HEK293 (cell line): ENCODE measurements around the gene FGF22.

Experiments
- CTCF ChIA-PET: fragments of 350-600 bp; formaldehyde crosslinking; extraction: SDS; loops from one replicate; lab custom pipeline; 2021; ENCODE audit warnings: antibody characterized with exemption; lab: Yijun Ruan, JAX
- POLR2A ChIA-PET: fragments of 300-600 bp; formaldehyde crosslinking; extraction: SDS; loops from one replicate; lab custom pipeline; 2020; ENCODE audit warnings: antibody characterized with exemption, inconsistent platforms; lab: Yijun Ruan, JAX
- H3K27ac ChIP-seq: fragments of 200-500 bp; sonication (Bioruptor generic); 2 replicates; pipeline ENCODE4 v1.5.1; 2014; ENCODE audit warnings: low read depth, low read length, control low read depth, inconsistent platforms; ENCODE audit errors: extremely low read depth
- H3K36me3 ChIP-seq, 2 experiments: fragments of 200-500 bp in 1 of 2; sonication (Bioruptor generic) in 1 of 2; 1 replicate in 1 of 2; 2 replicates in 1 of 2; pipeline ENCODE4 v1.5.1; 2014 to 2017; ENCODE audit warnings: inconsistent platforms in 2 of 2, low read length in 2 of 2; ENCODE audit not compliant: control insufficient read depth in 2 of 2, insufficient read depth in 1 of 2
- H3K4me1 ChIP-seq: fragments of 200-500 bp; sonication (Bioruptor generic); 2 replicates; pipeline ENCODE4 v1.5.1; 2014; ENCODE audit warnings: mild to moderate bottlenecking, low read length, inconsistent platforms; ENCODE audit not compliant: control insufficient read depth, insufficient read depth
- H3K4me3 ChIP-seq: 2 replicates; pipeline ENCODE4 v1.5.1; 2011; ENCODE audit warnings: low read depth, mild to moderate bottlenecking, control low read depth, low read length, moderate library complexity
- H3K9me3 ChIP-seq: fragments of 200-500 bp; sonication (Bioruptor generic); 2 replicates; pipeline ENCODE4 v1.5.1; 2014; ENCODE audit warnings: low read depth, low read length, inconsistent platforms; ENCODE audit not compliant: control insufficient read depth, insufficient read depth
- EGR2 ChIP-seq: fragments of 450-650 bp; formaldehyde crosslinking; IDR thresholded peaks from 2 replicates; pipeline ENCODE4 v1.5.1; 2016; ENCODE audit warnings: low read depth, missing biosample characterization, missing genetic modification characterization
- GLIS2 ChIP-seq: fragments of 450-650 bp; formaldehyde crosslinking; IDR thresholded peaks from 2 replicates; pipeline ENCODE4 v1.5.1; 2016; ENCODE audit warnings: missing biosample characterization, missing genetic modification characterization
- HOXD13 ChIP-seq: sonication (generic); formaldehyde crosslinking; IDR thresholded peaks from 2 replicates; pipeline ENCODE4 v1.8.0; 2022; ENCODE audit warnings: missing genetic modification reagents, borderline replicate concordance
- KLF1 ChIP-seq: fragments of 450-650 bp; formaldehyde crosslinking; IDR thresholded peaks from 2 replicates; pipeline ENCODE4 v1.5.1; 2016; ENCODE audit warnings: missing biosample characterization, missing genetic modification characterization
- KLF9 ChIP-seq: fragments of 450-650 bp; formaldehyde crosslinking; IDR thresholded peaks from 2 replicates; pipeline ENCODE4 v1.5.1; 2016; ENCODE audit warnings: missing biosample characterization, missing genetic modification characterization, low read depth
- SCRT2 ChIP-seq: fragments of 450-650 bp; formaldehyde crosslinking; IDR thresholded peaks from 2 replicates; pipeline ENCODE4 v1.5.1; 2016; ENCODE audit warnings: missing biosample characterization, missing genetic modification characterization
- ZBTB20 ChIP-seq: fragments of 450-650 bp; formaldehyde crosslinking; IDR thresholded peaks from 2 replicates; pipeline ENCODE4 v1.5.1; 2016; ENCODE audit warnings: missing biosample characterization, missing genetic modification characterization
- ZBTB8A ChIP-seq: fragments of 450-650 bp; formaldehyde crosslinking; IDR thresholded peaks from 2 replicates; pipeline ENCODE4 v1.5.1; 2016; ENCODE audit warnings: missing biosample characterization, missing genetic modification characterization
- ZFHX2 ChIP-seq: fragments of 450-650 bp; formaldehyde crosslinking; conservative IDR thresholded peaks from 2 replicates; pipeline ENCODE4 v1.5.1; 2016; ENCODE audit warnings: missing biosample characterization, missing genetic modification characterization
- ZFP69B ChIP-seq: fragments of 450-650 bp; formaldehyde crosslinking; IDR thresholded peaks from 2 replicates; pipeline ENCODE4 v1.5.1; 2016; ENCODE audit warnings: missing biosample characterization, missing genetic modification characterization
- ZIC2 ChIP-seq: fragments of 450-650 bp; formaldehyde crosslinking; IDR thresholded peaks from 2 replicates; pipeline ENCODE4 v1.5.1; 2016; ENCODE audit warnings: missing biosample characterization, missing genetic modification characterization
- ZNF311 ChIP-seq: fragments of 450-650 bp; formaldehyde crosslinking; IDR thresholded peaks from 2 replicates; pipeline ENCODE4 v1.5.1; 2017; ENCODE audit warnings: missing biosample characterization, missing genetic modification characterization, borderline replicate concordance
- ZNF555 ChIP-seq: fragments of 450-650 bp; formaldehyde crosslinking; conservative IDR thresholded peaks from 2 replicates; pipeline ENCODE4 v1.5.1; 2017; ENCODE audit warnings: missing biosample characterization, mild to moderate bottlenecking, missing genetic modification characterization, inconsistent platforms
- ZNF585B ChIP-seq: fragments of 450-650 bp; formaldehyde crosslinking; IDR thresholded peaks from 2 replicates; pipeline ENCODE4 v1.5.1; 2016; ENCODE audit warnings: missing biosample characterization, missing genetic modification characterization
- ZNF600 ChIP-seq: fragments of 450-650 bp; formaldehyde crosslinking; IDR thresholded peaks from 2 replicates; pipeline ENCODE4 v1.5.1; 2016; ENCODE audit warnings: missing biosample characterization, missing genetic modification characterization
- ZNF660 ChIP-seq: fragments of 450-650 bp; IDR thresholded peaks from 2 replicates; pipeline ENCODE4 v1.5.1; 2018; ENCODE audit warnings: missing biosample characterization, mild to moderate bottlenecking, missing genetic modification characterization
- ZNF777 ChIP-seq: fragments of 450-650 bp; formaldehyde crosslinking; IDR thresholded peaks from 2 replicates; pipeline ENCODE4 v1.5.1; 2017; ENCODE audit warnings: missing biosample characterization, missing genetic modification characterization, borderline replicate concordance
- ZNF837 ChIP-seq: fragments of 450-650 bp; formaldehyde crosslinking; IDR thresholded peaks from 2 replicates; pipeline ENCODE4 v1.5.1; 2016; ENCODE audit warnings: missing biosample characterization, missing genetic modification characterization
- TF ChIP-seq, protein P1 (sequence below): fragments of 450-650 bp; formaldehyde crosslinking; IDR thresholded peaks from 2 replicates; pipeline ENCODE4 v1.5.1; 2016; ENCODE audit warnings: missing biosample characterization, missing genetic modification characterization
- TF ChIP-seq, protein P2 (sequence below): fragments of 450-650 bp; formaldehyde crosslinking; IDR thresholded peaks from 2 replicates; pipeline ENCODE4 v1.5.1; 2016; ENCODE audit warnings: missing biosample characterization, missing genetic modification characterization
- TF ChIP-seq, protein P3 (sequence below): fragments of 450-650 bp; formaldehyde crosslinking; IDR thresholded peaks from 2 replicates; pipeline ENCODE4 v1.5.1; 2017; ENCODE audit warnings: missing biosample characterization, missing genetic modification characterization
- TF ChIP-seq, protein P4 (sequence below): fragments of 450-650 bp; formaldehyde crosslinking; IDR thresholded peaks from 2 replicates; pipeline ENCODE4 v1.5.1; 2017; ENCODE audit warnings: missing biosample characterization, missing genetic modification characterization

The FGF22 gene

DNA sequence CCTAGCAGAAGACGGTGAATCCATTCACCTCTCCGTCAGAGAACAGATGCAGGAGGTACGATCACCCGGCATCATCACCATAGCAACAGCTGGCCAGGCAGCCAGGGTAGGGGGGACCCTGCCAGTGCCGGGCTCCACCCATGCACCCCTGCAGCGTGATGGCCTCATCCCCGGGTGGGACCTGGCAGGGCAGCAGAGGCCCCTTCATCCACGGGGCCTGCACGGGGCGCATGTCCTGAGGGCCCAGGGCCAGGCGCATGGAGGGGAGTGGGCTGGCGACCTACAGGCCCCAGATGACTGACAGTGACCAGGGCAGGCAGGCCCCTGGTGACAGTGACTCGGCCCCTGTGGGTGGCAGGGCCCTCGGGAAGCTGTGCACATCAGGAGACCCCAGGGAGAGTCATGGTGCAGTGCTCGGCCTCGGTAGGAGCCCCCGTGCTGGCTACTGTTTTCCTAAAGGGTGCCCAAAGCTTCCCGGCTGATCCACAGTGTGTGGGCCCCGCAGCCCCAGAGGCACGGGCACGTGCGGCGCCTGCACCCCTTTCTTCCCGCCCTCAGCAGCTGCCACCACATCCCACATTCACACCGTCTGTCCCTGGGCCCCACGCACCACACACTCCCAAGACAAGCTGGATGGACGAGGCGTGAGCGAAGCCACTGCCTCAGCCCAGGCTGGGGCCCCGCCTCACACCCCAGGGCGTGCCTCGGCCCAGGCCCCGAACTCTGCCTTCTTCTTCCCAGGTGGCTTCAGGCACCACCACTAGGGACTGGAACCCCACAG is 18.6 kb downstream of the FGF22 start:
- Histone ChIP-seq H3K9me3 (no peaks in the 10 kb centered on the region), H3K36me3 (peaks cover 6 to 66% of the 10 kb centered on the region in 2 experiments; a peak in 2 of 3 replicates), H3K27ac (peak overlapping the region; percentile 5; the same call in 1 of the 2 replicates), H3K4me1 (peaks cover 9% of the 10 kb centered on the region), H3K4me3 (no peak overlapping the region)
- TF ChIP-seq ZBTB20 (tag by site-specific recombination): peak; percentile 64
- peak; percentile 14; the same call in 1 of the 2 replicates for TF ChIP-seq GLIS2 (tag by site-specific recombination)
- no peak for TF ChIP-seq KLF9 (tag by site-specific recombination)
- no peak for TF ChIP-seq SCRT2
- TF ChIP-seq HOXD13 (CRISPR knock-in tag): no peak
- TF ChIP-seq ZFP69B (tag by site-specific recombination): peak; percentile 62; the same call in 1 of the 2 replicates
- no peak for TF ChIP-seq ZNF311 (tag by site-specific recombination)
- TF ChIP-seq, protein P1, sequence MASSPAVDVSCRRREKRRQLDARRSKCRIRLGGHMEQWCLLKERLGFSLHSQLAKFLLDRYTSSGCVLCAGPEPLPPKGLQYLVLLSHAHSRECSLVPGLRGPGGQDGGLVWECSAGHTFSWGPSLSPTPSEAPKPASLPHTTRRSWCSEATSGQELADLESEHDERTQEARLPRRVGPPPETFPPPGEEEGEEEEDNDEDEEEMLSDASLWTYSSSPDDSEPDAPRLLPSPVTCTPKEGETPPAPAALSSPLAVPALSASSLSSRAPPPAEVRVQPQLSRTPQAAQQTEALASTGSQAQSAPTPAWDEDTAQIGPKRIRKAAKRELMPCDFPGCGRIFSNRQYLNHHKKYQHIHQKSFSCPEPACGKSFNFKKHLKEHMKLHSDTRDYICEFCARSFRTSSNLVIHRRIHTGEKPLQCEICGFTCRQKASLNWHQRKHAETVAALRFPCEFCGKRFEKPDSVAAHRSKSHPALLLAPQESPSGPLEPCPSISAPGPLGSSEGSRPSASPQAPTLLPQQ: peak; percentile 84
- peak; percentile 71 for TF ChIP-seq ZIC2 (tag by site-specific recombination)
- no peak for TF ChIP-seq ZNF777 (tag by site-specific recombination)
- TF ChIP-seq, protein P2, sequence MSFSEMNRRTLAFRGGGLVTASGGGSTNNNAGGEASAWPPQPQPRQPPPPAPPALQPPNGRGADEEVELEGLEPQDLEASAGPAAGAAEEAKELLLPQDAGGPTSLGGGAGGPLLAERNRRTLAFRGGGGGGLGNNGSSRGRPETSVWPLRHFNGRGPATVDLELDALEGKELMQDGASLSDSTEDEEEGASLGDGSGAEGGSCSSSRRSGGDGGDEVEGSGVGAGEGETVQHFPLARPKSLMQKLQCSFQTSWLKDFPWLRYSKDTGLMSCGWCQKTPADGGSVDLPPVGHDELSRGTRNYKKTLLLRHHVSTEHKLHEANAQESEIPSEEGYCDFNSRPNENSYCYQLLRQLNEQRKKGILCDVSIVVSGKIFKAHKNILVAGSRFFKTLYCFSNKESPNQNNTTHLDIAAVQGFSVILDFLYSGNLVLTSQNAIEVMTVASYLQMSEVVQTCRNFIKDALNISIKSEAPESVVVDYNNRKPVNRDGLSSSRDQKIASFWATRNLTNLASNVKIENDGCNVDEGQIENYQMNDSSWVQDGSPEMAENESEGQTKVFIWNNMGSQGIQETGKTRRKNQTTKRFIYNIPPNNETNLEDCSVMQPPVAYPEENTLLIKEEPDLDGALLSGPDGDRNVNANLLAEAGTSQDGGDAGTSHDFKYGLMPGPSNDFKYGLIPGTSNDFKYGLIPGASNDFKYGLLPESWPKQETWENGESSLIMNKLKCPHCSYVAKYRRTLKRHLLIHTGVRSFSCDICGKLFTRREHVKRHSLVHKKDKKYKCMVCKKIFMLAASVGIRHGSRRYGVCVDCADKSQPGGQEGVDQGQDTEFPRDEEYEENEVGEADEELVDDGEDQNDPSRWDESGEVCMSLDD (tag by site-specific recombination): no peak
- TF ChIP-seq, protein P3, sequence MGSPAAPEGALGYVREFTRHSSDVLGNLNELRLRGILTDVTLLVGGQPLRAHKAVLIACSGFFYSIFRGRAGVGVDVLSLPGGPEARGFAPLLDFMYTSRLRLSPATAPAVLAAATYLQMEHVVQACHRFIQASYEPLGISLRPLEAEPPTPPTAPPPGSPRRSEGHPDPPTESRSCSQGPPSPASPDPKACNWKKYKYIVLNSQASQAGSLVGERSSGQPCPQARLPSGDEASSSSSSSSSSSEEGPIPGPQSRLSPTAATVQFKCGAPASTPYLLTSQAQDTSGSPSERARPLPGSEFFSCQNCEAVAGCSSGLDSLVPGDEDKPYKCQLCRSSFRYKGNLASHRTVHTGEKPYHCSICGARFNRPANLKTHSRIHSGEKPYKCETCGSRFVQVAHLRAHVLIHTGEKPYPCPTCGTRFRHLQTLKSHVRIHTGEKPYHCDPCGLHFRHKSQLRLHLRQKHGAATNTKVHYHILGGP: no peak
- no peak for TF ChIP-seq ZNF660 (tag by site-specific recombination)
- TF ChIP-seq KLF1 (tag by site-specific recombination): peak; percentile 32; the same call in 1 of the 2 replicates
- no peak for TF ChIP-seq ZNF585B (tag by site-specific recombination)
- TF ChIP-seq ZFHX2: 0 out of 2 replicates have a peak, but pooled peaks have one; percentile 6
- ChIA-PET CTCF (no interaction called here), POLR2A (no interaction called here)

DNA sequence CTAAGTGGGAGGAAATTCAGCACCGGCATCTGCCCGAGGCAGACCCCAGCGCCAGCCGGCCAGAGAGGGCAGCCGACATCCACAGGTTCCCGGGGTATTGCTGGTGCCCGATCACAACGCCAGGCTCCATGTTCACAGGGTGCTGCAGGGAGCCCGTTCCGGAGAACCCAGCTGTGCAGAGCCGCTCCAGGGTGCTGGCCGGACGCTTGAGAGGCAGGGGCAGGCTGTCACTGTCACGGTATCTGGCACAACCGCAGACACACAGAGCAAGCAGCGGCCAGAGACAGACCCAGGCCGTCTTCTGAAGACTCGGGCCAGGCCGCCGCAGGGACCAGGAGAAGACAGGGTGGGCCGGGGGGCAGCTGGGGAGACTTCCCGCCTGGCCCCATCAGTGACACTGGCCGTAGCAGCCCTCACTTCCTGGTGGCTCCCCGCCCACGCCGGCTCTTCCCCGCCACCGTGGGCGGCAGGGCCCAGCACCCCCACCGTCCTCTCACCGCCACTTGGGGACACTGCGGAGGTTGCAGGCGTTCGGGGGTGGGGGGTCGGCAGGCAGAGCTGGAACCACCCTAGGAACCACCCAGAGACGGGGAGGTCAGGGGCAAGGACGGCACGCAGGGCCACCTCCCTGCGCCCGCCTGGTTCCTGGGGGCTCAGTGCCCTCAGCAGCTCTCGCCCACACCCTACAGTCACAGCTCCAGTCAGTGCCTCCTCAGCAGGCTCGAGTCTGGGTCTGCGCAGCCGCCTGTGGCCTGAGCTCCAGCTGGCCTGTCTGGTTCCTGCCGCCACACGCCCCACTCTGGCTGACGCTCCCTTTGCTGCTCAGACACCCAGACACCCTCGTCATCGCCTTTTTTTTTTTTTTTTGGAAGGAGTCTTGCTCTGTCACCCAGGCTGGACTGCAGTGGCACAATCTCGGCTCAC is 19.5 kb downstream of the FGF22 start:
- peak; percentile 81 for TF ChIP-seq EGR2 (tag by site-specific recombination)
- peak; percentile 91 for TF ChIP-seq ZFHX2
- no peak for TF ChIP-seq ZNF555 (tag by site-specific recombination)
- TF ChIP-seq ZBTB8A: 0 out of 2 replicates have a peak, but pooled peaks have one; percentile 17
- TF ChIP-seq, protein P4, sequence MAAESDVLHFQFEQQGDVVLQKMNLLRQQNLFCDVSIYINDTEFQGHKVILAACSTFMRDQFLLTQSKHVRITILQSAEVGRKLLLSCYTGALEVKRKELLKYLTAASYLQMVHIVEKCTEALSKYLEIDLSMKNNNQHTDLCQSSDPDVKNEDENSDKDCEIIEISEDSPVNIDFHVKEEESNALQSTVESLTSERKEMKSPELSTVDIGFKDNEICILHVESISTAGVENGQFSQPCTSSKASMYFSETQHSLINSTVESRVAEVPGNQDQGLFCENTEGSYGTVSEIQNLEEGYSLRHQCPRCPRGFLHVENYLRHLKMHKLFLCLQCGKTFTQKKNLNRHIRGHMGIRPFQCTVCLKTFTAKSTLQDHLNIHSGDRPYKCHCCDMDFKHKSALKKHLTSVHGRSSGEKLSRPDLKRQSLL (tag by site-specific recombination): peak; percentile 59; the same call in 1 of the 2 replicates
- TF ChIP-seq ZNF600: peak; percentile 37; the same call in 1 of the 2 replicates
- TF ChIP-seq ZNF837 (tag by site-specific recombination): no peak
- TF ChIP-seq, all 188 proteins: peak for 5
- ChIA-PET CTCF (interaction anchor here (0.6 kb wide), 1 partner anchor 112 kb away, joined by 3 read pairs; no protein-coding TSS in a partner anchor), POLR2A (no interaction called here)
- Histone ChIP-seq H3K4me3 (no peak overlapping the region), H3K9me3 (no peaks in the 10 kb centered on the region), H3K36me3 (peaks cover 6 to 57% of the 10 kb centered on the region in 2 experiments; a peak in 2 of 3 replicates), H3K4me1 (peaks cover 9% of the 10 kb centered on the region), H3K27ac (peak overlapping the region; percentile 5; the same call in 1 of the 2 replicates)
